GM18526 (cell line): ENCODE data around the gene EDC3.

Experiments
- POLR2A ChIP-seq: IDR thresholded peaks from 3 replicates; pipeline ENCODE4 v1.6.1; 2011; ENCODE audit not compliant: insufficient read length; ENCODE audit errors: extremely low read depth

The EDC3 gene

DNA sequence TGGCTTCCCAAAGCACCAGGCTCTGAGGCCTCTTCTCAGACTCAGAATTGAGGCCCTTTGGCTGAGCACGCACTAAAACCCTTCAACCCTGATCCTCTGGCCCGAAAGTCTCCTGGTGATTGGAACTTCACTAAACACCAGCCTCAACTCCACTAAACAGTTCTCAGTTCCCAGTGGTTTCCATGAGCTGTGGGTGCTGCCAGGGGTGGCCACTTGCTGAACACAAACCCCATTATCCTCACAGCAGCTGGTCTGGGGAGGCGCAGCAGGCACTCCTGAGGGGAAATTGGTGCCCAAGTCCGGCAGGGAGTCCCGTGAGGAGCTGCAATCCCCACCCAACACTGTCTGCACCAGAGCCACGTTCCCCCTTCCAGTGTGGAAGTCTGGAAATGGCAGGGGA lies 84.0 kb downstream of the EDC3 start:
- no peak for TF ChIP-seq POLR2A

DNA sequence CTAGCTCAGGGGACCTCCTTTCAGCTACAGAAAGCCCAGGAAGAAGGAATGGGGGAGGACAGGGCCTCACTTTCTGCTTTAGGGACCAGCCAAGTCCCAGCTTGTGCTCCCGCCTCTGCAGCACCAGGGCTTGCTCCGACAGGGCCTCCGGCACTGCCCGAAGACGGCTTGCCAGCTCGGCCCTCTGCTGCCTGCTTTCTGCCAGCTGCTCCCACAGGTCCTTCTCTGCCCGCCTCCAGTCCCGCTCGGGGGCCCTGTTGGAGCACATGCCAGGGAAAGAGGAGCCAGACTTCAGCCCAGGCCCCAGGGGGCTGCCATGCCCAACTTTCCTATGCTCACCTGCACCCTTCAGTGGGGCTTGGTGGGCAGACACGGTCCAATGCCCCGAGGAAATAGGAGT lies 84.5 kb downstream of the EDC3 start:
- TF ChIP-seq POLR2A, result no peak

DNA sequence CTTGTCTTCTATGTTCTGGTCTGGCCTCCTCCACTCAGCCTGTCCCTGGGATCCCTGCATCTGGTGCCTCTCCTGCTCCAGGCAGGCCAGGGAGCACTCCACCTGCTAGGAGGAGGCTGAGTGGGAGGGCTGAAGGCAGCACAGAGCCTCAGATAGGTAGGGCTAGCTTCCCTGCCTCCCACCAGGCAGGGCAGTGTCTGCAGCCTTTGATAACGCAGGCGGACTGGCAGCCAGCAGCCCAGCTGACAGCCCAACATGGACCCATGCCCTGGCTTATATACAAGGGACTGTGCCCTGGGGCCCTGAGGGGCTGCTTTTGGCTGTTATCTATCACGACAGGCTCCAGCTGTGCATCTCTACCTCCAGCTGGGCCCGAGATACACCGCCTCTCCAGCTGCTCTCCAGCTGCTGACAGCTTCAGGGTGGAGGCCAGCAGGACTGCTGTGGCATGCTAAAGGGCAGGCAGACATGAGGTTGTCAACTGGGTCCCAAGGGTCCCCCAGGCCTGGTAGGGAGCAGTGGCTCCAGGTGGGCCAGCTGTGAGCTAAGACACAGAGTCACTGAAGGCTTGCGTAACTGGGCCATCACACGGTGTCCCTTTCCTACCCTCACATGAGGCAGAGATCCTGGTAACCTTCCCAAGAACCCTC lies 85.4 kb downstream of the EDC3 start:
- no peak for TF ChIP-seq POLR2A

DNA sequence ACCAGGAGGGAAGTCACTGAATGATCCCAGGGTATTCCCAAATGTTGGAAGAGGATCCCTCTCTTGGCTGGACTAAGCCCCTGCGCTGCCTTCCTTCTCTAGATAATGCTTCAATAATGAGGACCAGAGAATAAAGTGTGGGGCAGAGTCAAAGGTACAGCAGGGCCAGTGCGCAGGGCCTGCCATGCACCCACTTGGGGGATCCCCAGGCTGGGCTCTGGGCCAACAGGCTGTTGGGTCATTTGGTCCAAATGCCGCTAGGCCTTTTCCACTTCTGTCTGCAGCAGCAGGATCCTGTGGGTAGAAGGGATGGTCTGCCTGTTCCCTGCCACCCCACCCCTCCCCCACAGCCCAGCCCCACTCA lies 85.9 kb downstream of the EDC3 start:
- TF ChIP-seq POLR2A, result no peak

DNA sequence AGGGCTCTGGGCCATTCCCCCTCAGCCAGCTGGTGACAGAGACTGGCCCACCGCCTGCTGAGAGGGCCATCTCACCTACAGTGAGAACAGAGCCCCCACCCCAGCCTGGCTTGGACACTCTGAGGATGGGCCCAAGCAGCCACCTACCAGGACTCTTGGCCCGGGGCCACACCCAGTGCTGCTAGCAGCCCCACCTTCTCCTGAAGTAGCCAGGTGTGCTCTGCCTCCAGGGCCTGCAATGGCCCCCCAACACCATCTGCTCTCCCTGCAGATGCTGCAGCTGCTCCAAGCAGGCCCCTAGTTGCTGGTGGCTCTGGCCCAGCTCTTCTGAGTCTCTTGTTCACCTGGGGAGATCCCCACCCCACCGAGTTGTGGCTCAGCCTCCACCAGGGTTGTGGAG lies 87.0 kb downstream of the EDC3 start:
- no peak for TF ChIP-seq POLR2A

DNA sequence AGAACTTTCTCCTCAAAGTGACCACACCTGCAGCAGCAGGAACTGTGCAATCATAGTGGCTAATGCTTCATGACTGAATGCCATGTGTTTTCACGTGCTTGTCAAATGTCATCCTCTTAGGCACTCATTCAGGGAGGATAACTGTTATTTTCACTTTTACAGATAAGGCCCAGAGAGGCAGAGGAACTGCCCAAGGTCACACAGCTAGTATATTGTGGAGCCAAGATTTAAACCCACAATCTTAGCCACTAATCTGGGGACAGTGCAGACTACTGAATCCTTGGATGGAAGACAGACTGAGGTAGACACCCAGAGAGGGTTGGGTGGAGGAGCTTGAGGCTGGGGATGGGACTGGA lies 90.1 kb downstream of the EDC3 start:
- no peak for TF ChIP-seq POLR2A

DNA sequence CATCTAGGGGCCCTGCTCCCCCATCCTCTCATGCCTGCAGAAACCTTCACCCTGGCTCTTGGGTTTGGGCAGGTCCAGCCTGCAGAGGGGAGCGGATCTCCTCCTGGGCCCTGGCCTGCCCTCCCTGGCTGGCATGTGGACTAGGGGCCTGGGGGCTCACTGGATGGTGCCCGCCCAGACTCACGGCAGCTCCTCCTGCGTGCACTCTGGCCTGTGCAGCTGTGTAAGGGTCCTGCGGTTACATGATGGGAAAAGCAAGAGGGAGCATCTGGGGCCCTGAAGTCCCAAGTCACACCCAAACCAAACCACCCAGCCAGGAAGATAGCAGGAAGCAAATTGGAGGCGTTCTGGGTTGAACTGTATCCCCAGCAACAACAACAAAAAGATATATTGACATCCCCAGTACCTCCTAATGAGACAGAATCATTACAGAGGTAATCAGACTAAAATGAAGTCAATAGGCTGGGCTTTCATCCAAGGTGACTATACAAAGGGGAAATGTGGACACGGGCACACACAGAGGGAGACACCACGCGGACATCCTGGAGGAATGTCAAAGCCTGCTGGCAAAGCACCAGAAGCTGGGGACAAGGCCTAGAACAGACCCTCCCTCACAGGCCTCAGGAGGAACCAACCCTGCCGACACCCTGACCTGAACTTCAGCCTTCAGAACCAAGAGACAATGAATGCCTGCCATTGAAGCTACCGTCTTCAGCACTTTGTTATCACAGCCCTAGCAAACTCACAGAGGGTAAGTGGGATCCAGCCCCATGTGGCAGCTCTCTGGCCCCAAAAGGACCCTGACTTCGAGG lies 90.6 kb downstream of the EDC3 start:
- no peak for TF ChIP-seq POLR2A

DNA sequence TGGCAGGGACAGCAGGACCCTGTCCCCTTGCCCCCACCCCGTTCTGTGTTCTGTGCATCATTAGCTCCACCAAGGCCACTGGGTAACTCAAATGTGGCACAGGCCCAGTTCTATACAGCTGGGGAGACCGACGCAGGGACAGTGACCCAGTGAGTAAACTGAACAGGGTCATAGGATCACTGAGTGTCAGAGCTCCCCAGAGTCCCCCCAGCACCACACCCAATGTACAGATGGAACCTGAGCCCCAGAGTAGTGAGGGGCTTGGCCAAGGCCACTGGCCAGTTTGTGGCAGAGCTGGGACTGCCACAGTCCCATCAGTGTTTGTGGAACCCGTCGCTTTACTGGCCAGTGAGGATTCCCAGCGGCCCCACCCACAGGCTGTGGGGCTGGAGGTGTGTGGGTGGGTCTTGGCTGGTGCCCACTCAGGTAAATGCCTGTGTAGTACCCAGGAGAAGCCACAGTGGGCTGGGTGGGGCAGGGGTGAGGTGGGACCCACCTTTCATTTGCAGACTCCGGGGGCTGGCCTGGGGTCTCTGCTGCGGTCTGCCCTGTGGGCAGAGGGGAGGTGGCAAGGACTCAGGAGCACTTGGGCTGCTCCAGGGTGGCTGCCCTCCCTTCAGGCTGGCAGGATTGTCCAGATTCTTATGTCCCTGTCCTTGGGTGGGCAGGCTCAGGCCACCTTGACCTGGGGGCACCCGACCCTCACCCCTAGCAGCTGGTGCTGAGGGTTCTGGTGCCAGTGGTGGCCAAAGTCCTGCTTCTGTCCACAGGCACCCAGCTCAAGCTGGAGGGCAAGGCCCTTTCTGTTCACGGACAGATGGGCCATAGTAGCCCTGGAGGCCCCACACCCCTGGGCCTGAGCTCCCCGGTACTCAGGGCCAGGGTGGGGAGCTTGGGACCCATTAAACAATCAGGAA lies 91.8 kb downstream of the EDC3 start:
- TF ChIP-seq POLR2A, result no peak

DNA sequence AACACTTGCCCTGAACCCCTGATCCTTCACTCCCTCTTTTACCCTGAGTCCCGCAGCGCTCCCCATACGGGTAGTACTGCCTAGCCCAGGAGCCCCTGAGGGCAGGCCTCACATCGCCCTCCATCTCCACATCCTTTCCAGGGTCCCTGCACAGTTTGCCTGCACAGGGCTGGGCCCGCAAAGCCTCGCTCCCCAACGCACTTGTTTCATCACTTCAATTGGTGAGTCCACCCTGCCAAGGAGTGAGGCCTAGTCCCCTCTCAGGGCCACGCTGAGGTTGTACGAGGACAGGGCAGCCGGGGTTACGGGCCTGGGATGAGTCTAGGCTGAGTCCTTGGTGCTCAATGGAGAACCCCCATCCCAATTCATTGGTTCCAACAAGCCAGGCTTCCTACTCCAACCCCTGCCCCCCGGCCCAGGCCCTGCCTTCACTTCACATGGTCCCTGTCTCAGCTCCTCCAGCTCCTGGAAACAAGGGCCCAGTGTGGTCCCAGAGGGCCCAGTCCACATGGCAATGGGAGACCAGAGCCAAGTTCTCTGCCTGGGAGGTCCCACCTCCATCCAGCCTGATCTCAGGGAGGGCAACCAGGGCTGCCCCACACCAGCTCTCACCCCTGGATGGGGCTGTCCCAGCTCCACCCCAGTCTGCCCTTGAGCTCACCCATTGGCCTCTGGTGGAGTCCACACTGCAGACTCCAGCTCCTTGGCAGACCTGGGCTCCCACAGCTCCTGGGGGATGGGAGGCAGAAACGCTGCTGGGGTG lies 92.6 kb downstream of the EDC3 start:
- TF ChIP-seq POLR2A, result no peak

DNA sequence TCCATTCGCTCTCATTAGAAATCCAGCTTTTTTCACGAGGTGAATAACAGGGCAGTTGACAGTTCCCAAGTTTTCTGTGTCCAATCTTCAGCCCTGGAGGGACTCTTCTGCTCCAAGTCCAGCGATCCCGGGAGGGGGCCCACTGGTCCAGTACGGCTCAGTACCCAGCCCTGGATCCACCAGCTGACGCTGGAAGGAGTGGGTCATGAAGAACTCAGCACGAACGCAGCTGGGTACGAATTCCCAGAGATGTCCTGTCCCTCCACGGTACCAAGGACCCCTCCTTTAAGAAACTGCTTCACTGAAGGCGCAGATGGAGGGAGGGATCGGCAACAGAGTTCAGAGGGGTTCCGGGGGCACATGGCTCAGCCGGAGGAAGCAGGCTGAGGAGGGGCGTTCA lies 96.7 kb downstream of the EDC3 start:
- no peak for TF ChIP-seq POLR2A

DNA sequence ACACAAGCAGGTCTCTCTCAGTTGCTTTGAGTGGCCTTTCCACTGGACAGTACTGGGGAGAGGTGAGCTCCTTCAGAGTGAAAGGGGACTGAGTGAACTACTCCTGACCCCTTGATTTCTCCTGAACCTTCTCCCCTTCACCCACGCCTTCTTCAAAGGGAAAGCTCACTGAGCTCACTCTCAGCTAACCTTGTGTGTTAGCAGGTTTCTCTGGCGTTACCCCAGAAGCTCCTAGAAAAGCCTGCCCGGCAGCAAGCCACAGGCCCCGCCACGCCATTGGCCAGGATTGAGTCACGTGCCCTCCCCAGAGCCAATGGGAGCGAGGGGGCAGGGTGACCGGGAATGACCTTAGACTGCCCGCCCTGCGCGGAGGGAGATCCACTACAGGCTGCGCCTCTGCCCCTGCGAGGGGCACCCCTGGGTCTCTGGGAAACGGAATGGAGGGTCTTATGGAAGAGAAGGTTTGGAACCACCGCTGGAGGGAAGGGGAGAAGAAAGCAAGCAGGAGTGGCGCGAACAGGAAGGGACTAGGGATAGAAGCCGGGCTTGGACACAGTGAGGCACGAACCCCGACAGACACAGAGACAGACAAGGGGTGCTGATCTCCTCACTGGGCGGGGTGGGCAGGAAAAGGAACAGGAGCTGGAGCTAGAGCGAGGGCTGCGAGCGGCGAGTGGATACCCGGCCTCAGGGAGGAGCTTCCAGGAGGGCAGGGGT lies 97.5 kb downstream of the EDC3 start:
- peak; percentile 45 for TF ChIP-seq POLR2A

DNA sequence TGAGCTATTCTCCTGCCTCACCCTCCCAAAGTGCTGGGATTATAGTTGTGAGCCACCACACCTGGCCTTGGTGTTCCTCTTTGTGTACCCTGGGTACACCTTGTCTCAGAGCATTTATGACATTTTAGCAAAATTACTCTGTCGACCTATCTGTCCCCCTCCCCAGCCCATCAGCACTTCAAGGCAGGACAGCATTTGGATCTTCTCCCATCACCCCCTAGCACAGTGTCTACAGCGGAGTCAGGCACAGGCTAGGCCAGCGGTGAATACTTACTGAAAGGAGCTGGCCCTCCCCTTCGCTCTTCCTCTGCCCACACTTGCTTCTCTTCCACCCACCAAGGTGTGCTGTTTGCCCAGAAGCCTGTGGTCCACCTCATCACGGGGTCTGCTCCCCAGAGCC lies 100.6 kb downstream of the EDC3 start:
- no peak for TF ChIP-seq POLR2A

DNA sequence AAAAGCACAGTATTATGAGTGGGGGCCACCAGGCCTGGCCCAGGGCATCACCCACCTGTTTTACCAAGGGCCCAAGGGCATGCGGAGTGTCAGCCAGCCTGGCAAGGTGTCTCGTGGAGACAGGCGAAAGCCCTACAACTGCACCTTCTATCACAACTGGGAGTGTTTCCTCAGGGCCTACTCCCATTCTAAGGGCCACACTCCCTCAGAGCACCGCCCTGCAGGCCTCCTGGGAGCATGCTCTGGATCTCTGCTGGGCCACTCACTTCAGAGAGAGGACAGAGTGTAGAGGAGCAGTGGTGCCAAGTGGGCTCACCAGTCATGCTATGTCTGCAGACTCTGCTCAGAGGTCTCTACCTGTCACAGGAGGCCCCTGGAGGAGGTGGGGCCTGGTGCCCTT lies 101.4 kb downstream of the EDC3 start:
- TF ChIP-seq POLR2A, result no peak

DNA sequence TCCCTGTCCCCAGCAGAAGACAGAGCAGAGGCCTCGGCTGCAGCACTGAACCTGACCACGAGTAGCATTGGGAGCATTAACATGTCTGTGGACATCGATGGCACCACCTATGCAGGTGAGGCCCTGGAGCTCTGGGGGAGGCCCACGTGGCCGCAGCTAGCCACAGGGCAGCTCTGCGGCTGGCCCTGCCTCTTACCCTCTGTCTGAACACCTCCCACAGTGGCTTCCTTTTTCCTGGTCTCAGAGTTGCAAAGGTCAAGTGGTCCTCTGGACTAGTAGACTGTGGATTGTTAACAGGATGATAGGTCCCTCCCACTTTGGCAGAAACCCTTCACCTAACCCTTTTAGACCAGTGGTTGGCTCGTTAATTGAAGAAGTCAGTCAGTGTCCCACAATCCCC lies 102.7 kb downstream of the EDC3 start:
- TF ChIP-seq POLR2A, result no peak

DNA sequence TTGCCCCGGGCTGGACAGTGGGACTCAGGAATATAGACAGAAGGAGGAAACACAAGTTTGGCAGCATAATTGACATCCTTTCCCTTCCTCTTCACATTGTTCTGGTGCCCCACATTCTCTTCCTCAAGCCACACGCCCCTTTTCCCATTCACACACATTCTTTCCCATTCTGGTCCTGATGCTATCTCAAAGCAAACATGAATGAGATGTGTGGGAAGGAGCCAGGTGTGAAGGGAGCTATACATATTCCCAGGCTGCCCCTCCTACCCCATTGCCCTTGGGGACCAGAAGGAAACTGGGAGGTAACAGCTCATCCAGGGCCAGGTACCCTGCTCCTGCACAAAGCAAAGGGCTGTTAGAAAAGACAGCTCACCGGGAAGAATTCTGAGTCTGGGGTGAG lies 103.6 kb downstream of the EDC3 start:
- TF ChIP-seq POLR2A, result no peak

DNA sequence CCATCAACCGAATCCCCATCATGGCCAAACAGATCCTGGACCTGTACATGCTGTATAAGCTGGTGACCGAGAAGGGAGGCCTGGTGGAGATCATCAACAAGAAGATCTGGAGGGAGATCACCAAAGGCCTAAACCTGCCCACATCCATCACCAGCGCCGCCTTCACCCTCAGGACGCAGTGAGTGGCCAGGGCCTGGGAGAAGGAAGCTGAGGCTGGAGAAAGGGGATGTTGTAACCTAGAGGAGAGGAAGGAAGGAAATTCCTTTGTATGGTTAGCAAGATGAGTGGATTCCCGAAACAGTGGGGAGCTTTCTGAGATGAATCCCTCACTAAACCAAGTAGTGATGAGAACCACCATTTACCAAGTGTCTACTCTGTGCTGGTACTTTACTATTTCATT lies 106.0 kb downstream of the EDC3 start:
- no peak for TF ChIP-seq POLR2A
